NOMO-1 treated with DMSO at 0.1 percent for 48 hours (cell line): ENCODE measurements around the gene PI3.

Experiments
- DNase-seq: peaks from one replicate; lab custom pipeline; 2025; ENCODE audit not compliant: unreplicated experiment; lab: John Stamatoyannopoulos, UW

PI3 gene

GRCh38 chr20:45183084-45183483 is 8.4 kb downstream of the PI3 start:
- no peak for DNase-seq

- DNase-seq: no peak
Observed at GRCh38 chr20:45187693-45188092, 13.0 kb downstream of the PI3 start.

- DNase-seq: no peak
Observed at GRCh38 chr20:45189067-45189609, 14.4 kb downstream of the PI3 start.

GRCh38 chr20:45189861-45190260 is 15.2 kb downstream of the PI3 start:
- DNase-seq: no peak

GRCh38 chr20:45191926-45192325 is 17.2 kb downstream of the PI3 start:
- DNase-seq: no peak

GRCh38 chr20:45193331-45193730 is 18.6 kb downstream of the PI3 start:
- DNase-seq: no peak

- DNase-seq: no peak
Observed at GRCh38 chr20:45206725-45207124, 32.0 kb downstream of the PI3 start, which contains the start of gene SEMG1. SEMG1 (plus strand) TSS chr20:45207033; CDS start chr20:45207054, 21 bp downstream.

- no peak for DNase-seq
Observed at GRCh38 chr20:45209924-45210323, 35.2 kb downstream of the PI3 start.

- DNase-seq: no peak
Observed at GRCh38 chr20:45211569-45212474, 37.1 kb downstream of the PI3 start.

- no peak for DNase-seq
Observed at GRCh38 chr20:45212836-45213235, 38.1 kb downstream of the PI3 start.

GRCh38 chr20:45218124-45218523 is 43.4 kb downstream of the PI3 start:
- no peak for DNase-seq

GRCh38 chr20:45218636-45219035 is 43.9 kb downstream of the PI3 start:
- no peak for DNase-seq

- DNase-seq: no peak
Observed at GRCh38 chr20:45221076-45221475, 46.4 kb downstream of the PI3 start, which contains the start of gene SEMG2. SEMG2 (plus strand) TSS chr20:45221373; CDS start chr20:45221390, 17 bp downstream.

- no peak for DNase-seq
Observed at GRCh38 chr20:45223136-45223535, 48.4 kb downstream of the PI3 start.
